Activated CD4-positive, alpha-beta memory T cell treated with anti-CD3 and anti-CD28 coated beads, Interleukin-2, amount 10 ng/mL, durations not matched to agents 7 days and 5 days (primary cell): Measurements from ENCODE around the gene NEU4. TPM values are rescaled to one million over a fixed set of nuclear protein-coding genes. Genes with fewer than 3 reads are reported as not detected.
"Not testable (repeated sequence)": the region's sequence is repeated elsewhere in the genome, so short reads cannot be mapped to it uniquely, and the experiment has no call there.

Source experiments
- CTCF ChIA-PET: fragments of 350-600 bp; sonication (Branson Sonifier 250); formaldehyde crosslinking; loops from one replicate; lab custom pipeline; 2021; ENCODE audit warnings: antibody characterized with exemption, inconsistent platforms; lab: Charles Lee
- POLR2A ChIA-PET: fragments of 350-600 bp; sonication (Branson Sonifier 250); formaldehyde crosslinking; loops from one replicate; lab custom pipeline; 2021; ENCODE audit warnings: antibody characterized with exemption; lab: Charles Lee
- DNase-seq: peaks from one replicate; pipeline ENCODE4 v3.0.0-alpha.2; 2020
- H3K27ac Mint-ChIP-seq: one replicate; pipeline ENCODE4 v1.8.0; 2021; ENCODE audit warnings: mild to moderate bottlenecking, mixed read lengths
- H3K27me3 Mint-ChIP-seq: one replicate; pipeline ENCODE4 v1.8.0; 2021; ENCODE audit warnings: mixed read lengths
- H3K36me3 Mint-ChIP-seq: one replicate; pipeline ENCODE4 v1.8.0; 2021; ENCODE audit warnings: low read depth, mixed read lengths
- H3K4me1 Mint-ChIP-seq: one replicate; pipeline ENCODE4 v1.8.0; 2021; ENCODE audit warnings: mixed read lengths
- H3K4me3 Mint-ChIP-seq: one replicate; pipeline ENCODE4 v1.8.0; 2021; ENCODE audit warnings: mild to moderate bottlenecking, mixed read lengths
- H3K9me3 Mint-ChIP-seq: one replicate; pipeline ENCODE4 v1.8.0; 2021; ENCODE audit warnings: mixed read lengths
- total RNA-seq, 2 experiments: library from RNA; stranded (reverse); gene quantifications; one replicate each; pipeline ENCODE4 v1.2.3, GENCODE V29; 2021

NEU4 gene
- total RNA-seq, 2 experiments from 2014 or later = 0.38 to 0.43 TPM

DNA sequence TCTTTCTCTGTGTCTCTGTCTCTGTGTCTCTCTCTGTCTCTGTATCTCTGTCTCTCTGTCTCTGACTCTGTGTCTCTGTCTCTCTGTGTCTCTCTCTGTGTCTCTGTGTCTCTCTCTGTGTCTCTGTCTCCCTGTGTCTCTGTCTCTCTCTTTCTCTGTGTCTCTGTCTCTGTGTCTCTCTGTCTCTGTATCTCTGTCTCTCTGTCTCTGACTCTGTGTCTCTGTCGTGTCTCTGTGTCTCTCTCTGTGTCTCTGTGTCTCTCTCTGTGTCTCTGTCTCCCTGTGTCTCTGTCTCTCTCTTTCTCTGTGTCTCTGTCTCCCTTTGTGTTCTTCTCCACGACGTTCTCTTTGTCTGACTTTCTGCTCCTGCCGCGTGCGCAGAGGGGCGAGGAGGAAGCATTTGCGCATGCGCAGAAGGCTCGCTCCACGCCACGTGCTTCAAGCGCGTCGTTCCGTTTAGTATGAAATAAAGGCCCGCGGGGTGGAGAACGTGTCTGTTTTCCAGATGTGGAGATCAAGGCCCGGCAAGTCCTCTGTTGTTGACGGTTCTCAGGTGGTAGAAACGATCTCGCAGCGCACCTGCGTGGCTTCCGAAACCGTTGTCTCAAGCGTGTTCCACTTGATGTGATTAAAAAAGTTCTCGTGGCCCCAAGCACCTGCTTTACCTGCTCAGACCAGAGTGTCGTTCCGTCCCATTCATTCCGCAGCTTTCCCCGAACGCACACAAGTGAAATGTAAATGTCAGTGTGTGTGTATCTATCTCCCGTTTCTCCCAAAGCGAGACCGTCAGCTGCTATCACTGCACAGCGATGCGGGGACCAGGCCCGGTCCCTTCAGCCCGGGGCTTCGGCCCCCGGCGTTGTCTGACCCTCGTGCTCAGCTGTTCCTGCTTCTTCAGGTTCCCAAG lies 14.8 kb downstream of the NEU4 start:
- POLR2A ChIA-PET, DNase-seq, H3K4me3 Mint-ChIP-seq, H3K27ac Mint-ChIP-seq, CTCF ChIA-PET: not testable (repeated sequence)
- Mint-ChIP-seq H3K27me3 (peaks cover 16% of the 10 kb centered on the region), H3K9me3 (peaks cover 36% of the 10 kb centered on the region), H3K36me3 (peaks cover 19% of the 10 kb centered on the region), H3K4me1 (peaks cover 13% of the 10 kb centered on the region)

DNA sequence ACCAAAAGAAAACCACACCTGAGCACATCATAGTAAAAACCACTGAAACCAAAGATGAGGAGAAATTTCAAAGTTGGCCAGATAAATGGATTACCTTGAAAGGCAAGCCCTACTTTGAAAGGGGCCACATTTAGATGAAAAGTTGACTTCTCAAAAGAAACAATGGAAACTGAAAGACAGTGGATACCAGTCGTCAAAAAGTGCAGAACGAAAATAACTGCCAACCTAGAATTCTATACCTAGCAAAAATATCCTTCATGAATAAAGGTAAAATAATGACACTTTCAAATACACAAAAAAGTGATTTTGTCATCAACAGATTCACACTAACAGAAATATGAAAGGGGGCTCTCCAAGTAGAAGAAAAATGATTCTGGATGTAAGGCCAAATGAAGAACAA lies 18.4 kb downstream of the NEU4 start:
- peaks cover 42% of the 10 kb centered on the region for H3K27me3 Mint-ChIP-seq
- H3K9me3 Mint-ChIP-seq = peaks cover 39% of the 10 kb centered on the region
- CTCF ChIA-PET = no interaction called here
- DNase-seq = no peak
- peaks cover 18% of the 10 kb centered on the region for H3K36me3 Mint-ChIP-seq
- POLR2A ChIA-PET = no interaction called here
- H3K27ac Mint-ChIP-seq = no peak overlapping the region
- H3K4me1 Mint-ChIP-seq = peaks cover 6% of the 10 kb centered on the region
- H3K4me3 Mint-ChIP-seq = no peak overlapping the region

DNA sequence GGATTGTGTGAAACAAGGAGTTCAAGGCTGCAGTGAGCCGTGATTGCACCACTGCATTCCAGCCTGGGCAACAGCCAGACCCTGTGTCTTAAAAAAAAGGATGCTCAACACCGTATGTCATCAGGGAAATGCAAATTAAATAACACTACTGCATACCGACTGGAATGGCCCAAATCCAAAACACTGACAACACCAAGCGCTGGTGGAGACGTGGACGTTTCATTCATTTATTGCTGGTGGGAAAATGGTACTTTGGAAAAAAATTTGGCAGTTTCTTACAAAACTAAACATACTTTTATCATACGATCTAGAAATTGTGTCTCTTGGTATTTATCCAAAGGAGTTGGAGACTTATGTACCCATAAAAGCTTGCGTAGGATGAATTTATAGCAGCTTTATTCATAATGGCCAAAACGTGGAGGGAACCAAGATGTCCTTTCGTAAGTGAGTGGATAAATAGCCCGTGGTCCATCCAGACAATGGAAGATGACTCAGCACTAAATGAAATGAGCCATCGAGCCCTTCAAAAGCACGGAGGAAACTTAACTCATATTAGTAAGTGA lies 24.2 kb downstream of the NEU4 start:
- Mint-ChIP-seq H3K27me3 (peaks cover 72% of the 10 kb centered on the region), H3K27ac (no peak overlapping the region), H3K4me3 (no peak overlapping the region), H3K36me3 (peaks cover 1% of the 10 kb centered on the region), H3K4me1 (peaks cover 8% of the 10 kb centered on the region), H3K9me3 (peaks cover 5% of the 10 kb centered on the region)
- DNase-seq = no peak
- ChIA-PET POLR2A (no interaction called here), CTCF (no interaction called here)

DNA sequence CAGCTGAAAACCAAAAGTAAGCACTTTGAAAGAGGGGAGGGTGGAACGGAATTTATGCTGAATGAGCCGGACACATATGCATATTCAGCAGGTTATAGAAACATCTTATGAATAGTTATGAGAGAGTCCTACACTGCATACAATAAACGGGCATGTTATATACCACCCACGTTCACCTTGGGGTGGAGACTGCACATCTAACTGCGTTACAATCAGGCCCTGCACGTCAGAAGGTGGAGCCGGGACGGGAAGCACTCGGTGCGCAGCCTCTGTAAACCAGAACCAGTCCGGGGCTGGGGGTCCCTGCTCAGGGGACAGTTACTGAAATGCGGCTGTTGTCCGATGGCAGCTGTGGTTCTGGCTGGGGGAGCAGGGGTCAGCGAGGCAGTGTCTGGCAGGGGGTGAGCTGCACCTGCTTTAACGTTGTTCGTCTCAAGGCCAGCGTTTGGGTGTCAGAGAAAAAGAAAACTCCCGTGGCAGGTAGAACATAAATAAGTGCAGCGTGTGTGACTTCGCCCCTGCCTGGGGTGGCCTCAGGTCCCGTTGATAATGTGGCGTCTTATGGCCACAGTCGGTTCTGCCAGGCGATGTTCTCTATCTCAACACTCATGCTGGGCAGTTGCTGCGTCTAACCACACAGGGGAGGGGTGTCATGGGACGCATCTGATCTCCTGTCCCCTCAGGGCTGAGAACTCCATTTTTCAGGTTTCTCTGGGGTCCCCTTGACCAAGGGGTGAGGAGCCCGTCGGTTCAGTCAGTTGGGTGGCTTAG lies 24.9 kb downstream of the NEU4 start:
- H3K36me3 Mint-ChIP-seq, POLR2A ChIA-PET, H3K27ac Mint-ChIP-seq, DNase-seq, H3K9me3 Mint-ChIP-seq, H3K4me3 Mint-ChIP-seq, H3K4me1 Mint-ChIP-seq, CTCF ChIA-PET: not testable (repeated sequence)
- peaks cover 74% of the 10 kb centered on the region for H3K27me3 Mint-ChIP-seq

DNA sequence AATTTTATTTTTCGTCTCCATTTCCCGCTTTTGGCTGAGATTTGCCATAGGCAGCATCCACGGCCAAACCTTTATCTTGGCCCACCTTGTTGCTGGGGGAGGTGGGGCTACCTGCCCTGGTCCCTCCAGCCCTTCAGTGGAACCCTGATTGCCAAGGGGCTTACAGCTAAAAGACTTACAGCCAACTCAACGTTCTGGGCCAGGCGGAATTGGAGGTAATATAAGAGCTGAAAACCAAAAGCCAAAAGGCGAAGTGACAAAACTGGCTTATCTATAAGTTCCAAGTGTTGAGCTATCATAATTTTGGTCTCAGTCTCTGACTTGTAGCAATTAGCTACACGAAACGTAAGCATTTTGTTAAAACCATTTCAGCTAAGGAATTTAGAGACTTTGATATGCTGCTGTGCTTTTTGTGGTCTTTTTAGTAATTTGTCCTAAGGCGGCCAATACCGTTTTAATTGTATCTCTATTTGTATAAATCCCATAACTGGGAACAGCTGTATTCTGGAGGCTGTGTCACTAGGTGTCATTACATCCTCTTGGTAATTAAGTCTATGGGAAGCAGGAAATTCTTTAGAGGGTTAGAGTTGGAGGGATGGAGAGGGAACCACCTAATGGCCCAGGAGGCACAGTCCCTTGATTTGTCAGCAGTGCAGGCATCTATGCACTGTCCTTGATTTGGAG lies 25.7 kb downstream of the NEU4 start:
- DNase-seq = peak; percentile 14
- POLR2A ChIA-PET = interaction anchor here (0.8 kb wide), 1 partner anchor 10 kb away, joined by 3 read pairs; no protein-coding TSS in a partner anchor
- peaks cover 3% of the 10 kb centered on the region for H3K9me3 Mint-ChIP-seq

DNA sequence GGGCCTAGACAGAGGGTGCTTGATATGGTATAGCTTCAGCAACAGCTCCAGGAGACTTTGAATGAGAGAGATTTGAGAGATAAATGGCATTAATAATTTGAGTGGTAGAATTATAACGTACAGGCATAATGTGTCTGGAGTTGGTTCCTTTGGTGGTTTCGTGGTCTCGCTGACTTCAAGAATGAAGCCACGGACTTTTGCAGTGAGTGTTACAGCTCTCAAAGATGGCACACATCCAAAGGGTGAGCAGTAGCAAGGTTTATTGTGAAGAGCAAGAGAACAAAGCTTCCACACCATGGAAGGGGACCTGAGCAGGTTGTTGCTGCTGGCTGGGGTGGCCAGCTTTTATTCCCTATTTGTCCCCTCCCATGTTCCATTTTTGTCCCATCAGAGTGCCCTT lies 26.6 kb downstream of the NEU4 start:
- H3K4me1 Mint-ChIP-seq = peaks cover 8% of the 10 kb centered on the region
- H3K9me3 Mint-ChIP-seq = no peaks in the 10 kb centered on the region
- POLR2A ChIA-PET = no interaction called here
- H3K4me3 Mint-ChIP-seq = no peak overlapping the region
- no peak overlapping the region for H3K27ac Mint-ChIP-seq
- CTCF ChIA-PET = interaction anchor here (1.2 kb wide), 1 partner anchor 9 kb away, joined by 3 read pairs; no protein-coding TSS in a partner anchor
- peaks cover 69% of the 10 kb centered on the region for H3K27me3 Mint-ChIP-seq
- peak; percentile 16 for DNase-seq
- no peaks in the 10 kb centered on the region for H3K36me3 Mint-ChIP-seq

More for the DNA sequence above, 25.7 kb downstream of the NEU4 start:
- Mint-ChIP-seq H3K27ac (no peak overlapping the region), H3K27me3 (peaks cover 72% of the 10 kb centered on the region), H3K36me3 (no peaks in the 10 kb centered on the region), H3K4me3 (no peak overlapping the region), H3K4me1 (peaks cover 8% of the 10 kb centered on the region)
- CTCF ChIA-PET = interaction anchor here (1.2 kb wide), 1 partner anchor 10 kb away, joined by 3 read pairs; no protein-coding TSS in a partner anchor

DNA sequence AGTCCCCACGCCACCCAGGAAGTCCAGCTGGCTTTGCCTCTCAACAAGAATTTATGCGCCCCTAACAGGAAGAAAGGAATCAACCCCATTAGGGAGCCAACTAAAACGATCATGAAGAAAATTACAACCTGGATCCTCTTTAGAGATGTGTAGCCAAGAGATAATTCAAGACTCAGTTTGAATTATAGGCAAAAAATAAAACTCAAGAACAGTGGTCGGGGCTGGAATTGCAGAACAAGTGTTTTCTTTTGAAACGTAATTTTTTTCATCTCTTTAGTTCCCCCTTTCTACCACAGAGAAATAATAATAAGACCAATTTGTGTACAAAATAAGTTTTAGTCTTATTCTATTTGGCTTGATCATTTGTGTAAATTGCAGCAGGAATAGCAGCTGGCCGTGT lies 27.3 kb downstream of the NEU4 start:
- no peaks in the 10 kb centered on the region for H3K9me3 Mint-ChIP-seq
- CTCF ChIA-PET = interaction anchor here (0.9 to 1.2 kb wide), 3 partner anchors 8 to 73 kb away, joined by 3 read pairs; no protein-coding TSS in a partner anchor

DNA sequence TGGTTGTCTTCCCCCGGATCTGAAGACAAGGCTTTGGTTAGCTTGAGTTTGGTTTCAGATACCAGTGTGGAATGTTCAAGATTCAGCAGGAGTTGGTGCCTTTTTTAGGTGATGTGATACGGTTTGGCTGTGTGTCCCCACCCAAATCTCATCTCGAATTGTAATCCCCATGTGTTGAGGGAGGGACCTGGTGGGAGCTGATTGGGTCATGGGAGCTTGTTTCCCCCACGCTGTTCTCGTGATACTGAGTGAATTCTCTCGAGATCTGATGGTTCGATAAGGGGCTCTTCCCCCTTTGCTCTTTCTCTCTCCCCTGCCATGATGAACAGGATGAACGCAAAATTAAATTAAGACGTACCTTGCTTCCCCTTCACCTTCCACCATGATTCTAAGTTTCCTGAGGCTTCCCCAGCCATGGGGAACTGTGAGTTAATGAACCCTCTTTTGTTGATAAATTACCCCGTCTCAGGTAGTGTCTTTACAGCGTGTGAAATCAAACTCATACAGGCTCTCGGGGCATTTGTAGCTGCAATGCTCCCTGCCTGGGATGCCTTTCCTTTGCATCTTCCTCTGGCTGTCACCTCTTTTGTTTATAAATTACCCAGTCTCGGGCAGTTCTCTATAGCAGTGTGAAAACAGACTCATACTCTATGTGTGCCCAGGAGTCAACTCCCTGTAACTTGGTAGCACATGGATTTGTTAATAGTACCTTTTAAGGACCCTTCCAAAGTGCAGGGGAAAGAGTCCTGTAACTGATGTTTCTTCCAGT lies 28.4 kb downstream of the NEU4 start:
- Mint-ChIP-seq H3K4me1 (peaks cover 8% of the 10 kb centered on the region), H3K27me3 (peaks cover 62% of the 10 kb centered on the region), H3K4me3 (no peak overlapping the region), H3K36me3 (no peaks in the 10 kb centered on the region), H3K9me3 (no peaks in the 10 kb centered on the region), H3K27ac (no peak overlapping the region)
- ChIA-PET POLR2A (interaction anchor here (1.0 kb wide), 1 partner anchor 23 kb away, joined by 3 read pairs; no protein-coding TSS in a partner anchor), CTCF (interaction anchor here (0.7 to 1.0 kb wide), 3 partner anchors 31 to 74 kb away, joined by 3 read pairs; no protein-coding TSS in a partner anchor)
- DNase-seq = peak; percentile 7

More for the DNA sequence above, 27.3 kb downstream of the NEU4 start:
- Mint-ChIP-seq H3K36me3 (no peaks in the 10 kb centered on the region), H3K27ac (no peak overlapping the region), H3K27me3 (peaks cover 68% of the 10 kb centered on the region), H3K4me1 (peaks cover 8% of the 10 kb centered on the region), H3K4me3 (no peak overlapping the region)
- POLR2A ChIA-PET = no interaction called here
- DNase-seq = no peak

DNA sequence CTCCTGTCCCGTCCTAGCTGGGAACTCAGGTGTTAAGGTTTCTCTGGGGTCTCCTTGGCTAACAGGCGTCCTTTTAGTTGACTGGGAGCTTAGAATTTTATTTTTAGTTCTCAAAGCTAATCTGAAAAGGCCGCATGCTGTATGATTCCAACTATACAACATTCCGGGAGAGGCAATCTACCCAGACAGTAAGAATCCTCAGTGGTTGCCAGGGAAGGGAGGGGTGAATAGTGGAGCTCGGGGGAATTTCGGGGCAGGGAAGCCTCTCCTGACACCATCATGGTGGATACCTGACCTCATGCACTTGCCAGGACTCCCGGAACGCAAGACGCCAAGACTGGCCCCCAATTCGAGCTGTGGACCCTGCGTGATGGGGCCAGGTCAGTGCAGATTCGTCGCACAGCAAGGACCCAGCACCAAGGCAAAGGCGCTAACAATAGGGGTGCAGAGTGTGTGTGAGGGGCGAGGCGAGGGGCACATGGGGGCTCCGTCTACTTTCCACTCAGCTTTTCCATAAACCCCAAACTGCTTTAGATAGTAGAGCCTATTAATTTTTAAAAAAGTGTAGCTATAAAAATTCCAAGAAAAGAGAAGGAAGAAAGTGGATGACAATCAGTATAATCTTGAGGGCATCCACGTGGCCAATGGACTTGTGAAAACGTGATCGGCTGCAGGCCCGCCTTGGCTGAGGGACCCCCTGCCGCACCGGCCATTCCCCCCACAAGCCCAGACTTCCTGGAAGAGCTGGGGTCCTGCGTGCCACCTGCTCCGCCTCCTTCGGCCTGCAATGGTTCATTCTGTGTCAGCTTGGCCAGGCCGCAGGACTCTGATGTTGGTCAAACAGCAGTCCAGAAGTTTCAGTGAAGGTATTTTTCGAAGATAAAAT lies 32.4 kb downstream of the NEU4 start:
- Mint-ChIP-seq H3K4me1 (peaks cover 32% of the 10 kb centered on the region), H3K9me3 (no peaks in the 10 kb centered on the region), H3K27me3 (peaks cover 56% of the 10 kb centered on the region), H3K27ac (no peak overlapping the region), H3K4me3 (no peak overlapping the region), H3K36me3 (peaks cover 4% of the 10 kb centered on the region)
- POLR2A ChIA-PET = interaction anchor here (0.9 to 1.7 kb wide), 3 partner anchors 27 to 78 kb away, joined by 3 to 7 read pairs (median 4); no protein-coding TSS in a partner anchor
- CTCF ChIA-PET = no interaction called here
- DNase-seq = peak; percentile 12

DNA sequence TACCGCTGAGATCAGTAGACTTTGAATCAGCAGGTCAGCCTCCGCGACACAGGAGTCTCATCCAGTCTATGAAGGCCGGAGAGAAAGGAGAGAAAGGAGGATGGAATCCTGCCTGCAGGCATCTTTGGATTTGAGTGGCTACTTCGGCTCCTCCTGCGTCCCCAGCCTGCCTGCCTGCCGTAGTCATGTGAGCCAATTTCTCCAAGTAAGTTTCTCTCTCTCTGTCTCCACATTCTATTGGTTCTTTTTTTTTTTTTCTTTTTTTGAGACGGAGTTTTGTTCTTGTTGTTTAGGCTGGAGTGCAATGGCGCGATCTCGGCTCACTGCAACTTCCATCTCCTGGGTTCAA lies 33.0 kb downstream of the NEU4 start:
- Mint-ChIP-seq H3K27ac (no peak overlapping the region), H3K4me3 (no peak overlapping the region), H3K4me1 (peaks cover 35% of the 10 kb centered on the region), H3K27me3 (peaks cover 53% of the 10 kb centered on the region), H3K9me3 (no peaks in the 10 kb centered on the region), H3K36me3 (peaks cover 4% of the 10 kb centered on the region)
- CTCF ChIA-PET = no interaction called here
- POLR2A ChIA-PET = interaction anchor here (1.7 kb wide), 1 partner anchor 27 kb away, joined by 4 read pairs; no protein-coding TSS in a partner anchor
- DNase-seq = no peak

DNA sequence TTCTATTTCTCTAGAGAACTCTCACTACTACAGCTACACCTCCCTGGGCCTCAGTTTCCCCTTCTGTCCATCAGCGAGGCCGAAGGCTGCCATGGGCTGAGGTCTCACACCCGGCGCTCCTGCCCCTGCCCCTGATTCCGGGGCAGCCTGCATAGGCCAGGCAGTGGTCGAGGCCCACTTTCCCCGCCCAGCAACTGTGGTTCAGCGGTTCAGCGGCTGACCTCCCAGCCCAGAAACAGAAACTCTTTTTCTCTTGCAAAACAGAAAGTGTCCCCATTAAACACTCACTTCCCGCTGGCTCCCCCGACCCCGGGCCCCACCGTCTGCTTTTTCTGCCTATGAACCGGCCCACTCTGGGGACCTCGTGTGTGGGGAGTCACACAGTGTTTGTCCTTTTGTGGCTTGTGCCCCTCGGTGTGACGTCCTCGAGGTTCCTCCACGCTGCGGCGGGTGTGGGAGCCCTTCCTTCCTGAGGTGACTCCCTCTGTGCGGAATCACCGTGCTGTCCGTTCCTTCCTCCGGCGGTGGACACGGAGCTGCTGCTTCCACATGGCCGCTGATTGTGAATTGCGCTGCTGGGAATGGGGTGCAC lies 33.7 kb downstream of the NEU4 start:
- peaks cover 35% of the 10 kb centered on the region for H3K4me1 Mint-ChIP-seq
- peak overlapping the region; percentile 59 for H3K4me3 Mint-ChIP-seq

More for the DNA sequence above, 33.7 kb downstream of the NEU4 start:
- Mint-ChIP-seq H3K27me3 (peaks cover 46% of the 10 kb centered on the region), H3K9me3 (no peaks in the 10 kb centered on the region), H3K36me3 (peaks cover 4% of the 10 kb centered on the region), H3K27ac (peak overlapping the region; percentile 32)
- ChIA-PET POLR2A (interaction anchor here (0.7 to 1.7 kb wide), 3 partner anchors 26 to 141 kb away, joined by 3 to 4 read pairs (median 3); partner anchors contain the start of gene ING5), CTCF (no interaction called here)
- peak; percentile 62 for DNase-seq
